T-helper 9 cell (primary cell): ENCODE results near the gene IMPA2.
"Not testable (repeated sequence)": the region's sequence is repeated elsewhere in the genome, so short reads cannot be mapped to it uniquely, and the experiment has no call there.

Experiments
- DNase-seq: peaks from one replicate; pipeline ENCODE4 v3.0.0-alpha.2; 2020

Gene IMPA2

GRCh38 chr18:12053289-12053688, 72.0 kb downstream of the IMPA2 start:
- no peak for DNase-seq

- DNase-seq = no peak
Measured at GRCh38 chr18:12056034-12056883, 75.0 kb downstream of the IMPA2 start.

GRCh38 chr18:12056884-12057402, 75.6 kb downstream of the IMPA2 start:
- no peak for DNase-seq

GRCh38 chr18:12057419-12058039, 76.2 kb downstream of the IMPA2 start:
- DNase-seq = no peak

GRCh38 chr18:12059334-12060181, 78.3 kb downstream of the IMPA2 start:
- no peak for DNase-seq

- DNase-seq = no peak
Measured at GRCh38 chr18:12060182-12060870, 79.0 kb downstream of the IMPA2 start.

GRCh38 chr18:12061685-12062084, 80.4 kb downstream of the IMPA2 start:
- DNase-seq = no peak

GRCh38 chr18:12062974-12063373, 81.7 kb downstream of the IMPA2 start:
- DNase-seq = no peak

GRCh38 chr18:12064086-12064763, 82.9 kb downstream of the IMPA2 start:
- DNase-seq = no peak

- no peak for DNase-seq
Measured at GRCh38 chr18:12065397-12065796, 84.1 kb downstream of the IMPA2 start.

- no peak for DNase-seq
Measured at GRCh38 chr18:12066910-12067511, 85.7 kb downstream of the IMPA2 start.

- no peak for DNase-seq
Measured at GRCh38 chr18:12067671-12068070, 86.4 kb downstream of the IMPA2 start.

GRCh38 chr18:12068316-12068949, 87.1 kb downstream of the IMPA2 start:
- DNase-seq = not testable (repeated sequence)

GRCh38 chr18:12068950-12069320, 87.6 kb downstream of the IMPA2 start:
- no peak for DNase-seq

- not testable (repeated sequence) for DNase-seq
Measured at GRCh38 chr18:12071066-12071465, 89.8 kb downstream of the IMPA2 start.

- DNase-seq = no peak
Measured at GRCh38 chr18:12072996-12073395, 91.7 kb downstream of the IMPA2 start.

GRCh38 chr18:12074736-12075135, 93.4 kb downstream of the IMPA2 start:
- DNase-seq = no peak

GRCh38 chr18:12076424-12077140, 95.3 kb downstream of the IMPA2 start:
- no peak for DNase-seq

GRCh38 chr18:12077994-12078393, 96.7 kb downstream of the IMPA2 start:
- DNase-seq = not testable (repeated sequence)
